ENCODE measurements around the gene VPS37C. TPM values are rescaled to one million over a fixed set of nuclear protein-coding genes. Genes with fewer than 3 reads are reported as not detected.

VPS37C gene
- total RNA-seq, 6 donors from 2014 or later = 14.7 to 42.0 (median 24.3) TPM

DNA sequence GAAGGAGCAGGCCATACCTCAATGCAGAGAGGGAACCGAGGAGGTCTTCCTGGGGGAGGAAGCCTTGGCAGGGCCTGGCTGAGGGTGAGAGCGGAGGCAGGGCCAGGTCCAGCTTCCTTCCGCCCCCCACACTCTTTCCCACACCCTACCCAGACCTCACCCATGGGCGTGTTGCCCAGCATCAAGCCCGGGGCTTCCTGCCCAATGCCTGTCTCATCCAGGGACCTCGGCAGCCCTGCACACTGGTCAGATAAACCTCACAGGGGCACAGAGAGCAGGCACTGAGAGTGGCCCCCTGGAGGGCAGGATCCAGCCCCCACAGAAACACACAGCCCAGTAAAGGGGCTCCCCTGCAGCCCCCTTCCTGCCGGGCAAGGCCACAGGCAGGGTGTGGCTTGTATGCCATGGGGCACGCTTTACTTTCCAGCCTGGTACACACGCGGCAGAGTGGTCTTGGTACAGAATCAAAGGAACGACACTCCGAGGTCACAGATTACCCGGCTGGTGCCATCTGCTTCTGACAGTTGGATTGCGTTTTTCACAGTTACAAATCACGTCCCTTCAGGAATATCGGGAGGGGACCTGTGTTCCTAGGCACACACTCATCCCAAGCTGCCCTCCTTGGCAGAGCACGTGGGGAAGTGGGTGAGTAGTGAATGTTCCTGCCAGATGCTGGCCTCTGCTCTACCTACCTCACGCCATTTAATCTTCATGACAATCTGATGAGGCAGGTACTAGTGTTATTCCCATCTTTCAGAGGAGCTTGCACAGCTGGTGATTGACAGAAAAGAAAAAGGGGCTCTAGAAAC, 79.0 kb downstream of the VPS37C start:
- ATAC-seq (ENCODE audit: low FRiP score in 2 of 2) = peak; percentile 19 to 43
- Histone ChIP-seq H3K4me1 (peaks cover 0 to 5% (median 0%) of the 10 kb centered on the region in 4 donors), H3K27ac (peak overlapping the region in 1 of 4 donors; percentile 19), H3K36me3 (no peaks in the 10 kb centered on the region), H3K9me3 (no peaks in the 10 kb centered on the region), H3K27me3 (no peaks in the 10 kb centered on the region), H3K4me3 (no peak overlapping the region)
- DNase-seq = peak in 1 of 2 donors; percentile 17
- no peak for TF ChIP-seq EP300 (IDR thresholded peaks at IDR 0.05)
- TF ChIP-seq POLR2AphosphoS5 (IDR thresholded peaks at IDR 0.05) = no peak
- 48 to 72% methylated on average over 9 to 17 of the region's 18 CpGs for WGBS, 2 donors

GRCh38 chr11:61080986-61081590, 80.1 kb downstream of the VPS37C start:
- ATAC-seq (ENCODE audit: low FRiP score in 2 of 2) (peak in 1 of 2 donors; percentile 15), DNase-seq (peak in 1 of 2 donors; percentile 11)
- H3K4me3 ChIP-seq = no peak overlapping the region
- H3K27ac ChIP-seq = no peak overlapping the region
- H3K4me1 ChIP-seq = peaks cover 0 to 5% (median 0%) of the 10 kb centered on the region in 4 donors
- no peaks in the 10 kb centered on the region for H3K27me3 ChIP-seq
- TF ChIP-seq POLR2AphosphoS5 (IDR thresholded peaks at IDR 0.05) (no peak), EP300 (IDR thresholded peaks at IDR 0.05) (no peak), POLR2A (IDR thresholded peaks at IDR 0.05) (no peak), CTCF (IDR thresholded peaks at IDR 0.05) (no peak)
- 88 to 91% methylated on average over 9 to 11 of the region's 11 CpGs for WGBS, 2 donors
- H3K36me3 ChIP-seq = no peaks in the 10 kb centered on the region
- H3K9me3 ChIP-seq = no peaks in the 10 kb centered on the region

DNA sequence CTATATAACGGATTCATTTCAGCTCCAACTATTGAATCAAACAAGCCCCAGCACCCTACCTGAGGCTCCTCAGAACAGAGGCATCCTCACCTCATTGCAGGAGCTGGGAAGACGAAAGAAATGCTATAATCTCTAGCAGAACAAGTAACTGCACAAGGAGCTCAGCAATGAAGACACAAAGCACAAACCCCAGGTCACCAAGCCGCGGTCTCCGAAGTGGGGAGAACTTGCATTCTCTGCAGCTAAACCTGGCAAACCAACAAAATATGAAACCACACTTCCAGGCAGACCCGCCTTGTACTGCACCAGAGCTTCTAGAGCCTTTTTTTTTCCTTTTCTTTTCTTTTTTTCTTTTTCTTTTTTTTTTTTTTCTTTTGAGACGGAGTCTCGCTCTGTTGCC, 80.7 kb downstream of the VPS37C start:
- Histone ChIP-seq H3K4me1 (peaks cover 0 to 5% (median 0%) of the 10 kb centered on the region in 4 donors), H3K27ac (no peak overlapping the region), H3K27me3 (no peaks in the 10 kb centered on the region), H3K9me3 (no peaks in the 10 kb centered on the region), H3K4me3 (no peak overlapping the region), H3K36me3 (no peaks in the 10 kb centered on the region)
- DNase-seq = peak in 1 of 2 donors; percentile 15
- WGBS, 2 donors = 87 to 90% methylated on average over 8 of the region's 8 CpGs
- no peak for ATAC-seq (ENCODE audit: low FRiP score in 2 of 2)
- TF ChIP-seq CTCF (IDR thresholded peaks at IDR 0.05) = no peak
- TF ChIP-seq POLR2AphosphoS5 (IDR thresholded peaks at IDR 0.05) = no peak
- no peak for TF ChIP-seq EP300 (IDR thresholded peaks at IDR 0.05)
- TF ChIP-seq POLR2A (IDR thresholded peaks at IDR 0.05) = no peak

Other genes starting within 250 kb of the VPS37C start
- gene TMEM109, start 247.3 kb downstream of the VPS37C start, total RNA-seq = 100 to 1,000 TPM in 5 of 6 donors, 10 to 100 TPM in 1; 27.2 to 153 (median 129) TPM
- 10 to 100 TPM in 2 of 6 donors, 1 to 10 TPM in 4; 3.6 to 18.2 (median 9.4) TPM for gene TMEM132A, start 237.0 kb downstream of the VPS37C start, total RNA-seq
- 100 to 1,000 TPM in 4 of 6 donors, 10 to 100 TPM in 2; 29.5 to 186 (median 115) TPM for gene SLC15A3, start 209.2 kb downstream of the VPS37C start, total RNA-seq
- gene CD6, start 189.7 kb downstream of the VPS37C start, total RNA-seq = 10 to 100 TPM in 2 of 6 donors, 1 to 10 TPM in 4; 3.8 to 27.2 (median 5.3) TPM
- 1 to 10 TPM; 1.2 to 3.1 (median 2.1) TPM for gene CD5, start 58.9 kb downstream of the VPS37C start, total RNA-seq
- under 1 TPM in 2 of 6 donors, not detected in 4; 0.14 to 0.67 TPM for gene PGA3, start 42.1 kb upstream of the VPS37C start, total RNA-seq
- gene PGA4, start 60.9 kb upstream of the VPS37C start, total RNA-seq = under 1 TPM in 2 of 6 donors, not detected in 4; 0.14 to 0.44 TPM
- gene PGA5, start 79.7 kb upstream of the VPS37C start, total RNA-seq = 1 to 10 TPM in 1 of 6 donors, under 1 TPM in 1, not detected in 4; 0.30 to 1.2 TPM
- 10 to 100 TPM in 1 of 6 donors, 1 to 10 TPM in 1, under 1 TPM in 4; 0.40 to 10.5 (median 0.79) TPM for gene VWCE, start 133.9 kb upstream of the VPS37C start, total RNA-seq
- 100 to 1,000 TPM in 5 of 6 donors, 10 to 100 TPM in 1; 98.4 to 152 (median 139) TPM for gene DDB1, start 171.7 kb upstream of the VPS37C start, total RNA-seq
- 10 to 100 TPM; 26.4 to 75.4 (median 36.1) TPM for gene TKFC, start 171.8 kb upstream of the VPS37C start, total RNA-seq
- 100 to 1,000 TPM in 1 of 6 donors, 10 to 100 TPM in 5; 30.3 to 113 (median 50.4) TPM for gene CYB561A3, start 200.5 kb upstream of the VPS37C start, total RNA-seq
- gene TMEM138, start 200.9 kb upstream of the VPS37C start, total RNA-seq = 10 to 100 TPM; 23.5 to 95.3 (median 34.5) TPM
- 10 to 100 TPM in 3 of 6 donors, 1 to 10 TPM in 2, under 1 TPM in 1; 0.78 to 16.1 (median 10.1) TPM for gene TMEM216, start 231.2 kb upstream of the VPS37C start, total RNA-seq

Data from upper lobe of left lung (tissue), 6 donors.